Spinal cord (tissue), 10 donors: ENCODE measurements around the gene ECT2L. TPM values are rescaled to one million over a fixed set of nuclear protein-coding genes. Genes with fewer than 3 reads are reported as not detected.
"Not testable (repeated sequence)": the region's sequence is repeated elsewhere in the genome, so short reads cannot be mapped to it uniquely, and the experiment has no call there.

ENCODE experiments used
- DNase-seq, 6 donors: peaks; one replicate each; pipeline versions ENCODE4 v3.0.0 to v3.0.0-alpha.2; 2013 to 2015; ENCODE audit warnings: low spot score in 6 of 6, low read depth in 4 of 6
- H3K27ac ChIP-seq: one replicate; pipeline ENCODE4 v1.5.1; 2013; ENCODE audit warnings: low read depth, low read length, control low read depth
- H3K27me3 ChIP-seq: one replicate; pipeline ENCODE4 v1.6.1; 2013; ENCODE audit warnings: low read length; ENCODE audit not compliant: control insufficient read depth, insufficient read depth
- H3K36me3 ChIP-seq: one replicate; pipeline ENCODE4 v1.6.1; 2013; ENCODE audit warnings: low read length; ENCODE audit not compliant: control insufficient read depth, insufficient read depth
- H3K4me1 ChIP-seq: one replicate; pipeline ENCODE4 v1.6.1; 2013; ENCODE audit warnings: low read length; ENCODE audit not compliant: control insufficient read depth, insufficient read depth
- H3K4me3 ChIP-seq: one replicate; pipeline ENCODE4 v1.5.1; 2013; ENCODE audit warnings: low read depth, low read length, control low read depth
- H3K9me3 ChIP-seq: one replicate; pipeline ENCODE4 v1.6.1; 2013; ENCODE audit warnings: low read length; ENCODE audit not compliant: control insufficient read depth, insufficient read depth
- WGBS: methylation state at CpG from one replicate; pipeline ENCODE4 v1.1.5; 2013; ENCODE audit warnings: missing lambda C conversion rate; ENCODE audit not compliant: insufficient coverage; 5-methylcytosine and 5-hydroxymethylcytosine counted together
- polyA plus RNA-seq, 2 donors: library from polyadenylated mRNA; unstranded; fragments of 120-200 nt; gene quantifications; one replicate each; pipeline ENCODE4 v1.2.1, GENCODE V29; 2013; ENCODE audit not compliant: insufficient read length in 2 of 2
- total RNA-seq, 2 donors: library from RNA; depleted of rRNA in 1 of 2; stranded (reverse); fragments of 120-200 nt in 1 of 2; fragments of >200 nt in 1 of 2; gene quantifications; one replicate each; pipeline versions ENCODE4 v1.2.3 to v1.2.4, GENCODE V29; 2013 to 2014
- donor health status: healthy.

Gene ECT2L
- total and polyA plus RNA-seq, 4 donors: 0.54 to 0.99 (median 0.78) TPM

GRCh38 chr6:138912308-138912707 is 116.4 kb downstream of the ECT2L start:
- peaks cover 32% of the 10 kb centered on the region for H3K36me3 ChIP-seq
- WGBS: no CpG with 5 or more reads among the region's 3 CpGs
- no peaks in the 10 kb centered on the region for H3K9me3 ChIP-seq
- no peaks in the 10 kb centered on the region for H3K4me1 ChIP-seq
- no peaks in the 10 kb centered on the region for H3K27me3 ChIP-seq
- no peak overlapping the region for H3K4me3 ChIP-seq
- no peak for DNase-seq
- H3K27ac ChIP-seq: no peak overlapping the region

- Histone ChIP-seq H3K4me1 (no peaks in the 10 kb centered on the region), H3K9me3 (no peaks in the 10 kb centered on the region), H3K36me3 (peaks cover 24% of the 10 kb centered on the region), H3K4me3 (no peak overlapping the region), H3K27me3 (no peaks in the 10 kb centered on the region), H3K27ac (no peak overlapping the region)
- DNase-seq: no peak
- WGBS: 88% methylated on average over 1 of the region's 1 CpG
Observed at GRCh38 chr6:138914701-138915100, 118.8 kb downstream of the ECT2L start.

GRCh38 chr6:138920906-138921305 is 125.0 kb downstream of the ECT2L start:
- DNase-seq: peak in 1 of 6 donors; percentile 4
- Histone ChIP-seq H3K9me3 (no peaks in the 10 kb centered on the region), H3K27me3 (no peaks in the 10 kb centered on the region), H3K36me3 (no peaks in the 10 kb centered on the region), H3K27ac (no peak overlapping the region), H3K4me1 (no peaks in the 10 kb centered on the region), H3K4me3 (no peak overlapping the region)
- no CpG with 5 or more reads among the region's 3 CpGs for WGBS

GRCh38 chr6:138923561-138923960 is 127.7 kb downstream of the ECT2L start:
- Histone ChIP-seq H3K9me3 (no peaks in the 10 kb centered on the region), H3K36me3 (no peaks in the 10 kb centered on the region), H3K27me3 (no peaks in the 10 kb centered on the region), H3K4me1 (no peaks in the 10 kb centered on the region), H3K4me3 (no peak overlapping the region), H3K27ac (no peak overlapping the region)
- DNase-seq: no peak

GRCh38 chr6:138925806-138926205 is 129.9 kb downstream of the ECT2L start:
- Histone ChIP-seq H3K9me3 (no peaks in the 10 kb centered on the region), H3K36me3 (no peaks in the 10 kb centered on the region), H3K27me3 (no peaks in the 10 kb centered on the region), H3K4me3 (no peak overlapping the region), H3K27ac (no peak overlapping the region), H3K4me1 (no peaks in the 10 kb centered on the region)
- no CpG with 5 or more reads among the region's 2 CpGs for WGBS
- DNase-seq: no peak

GRCh38 chr6:138926579-138926978 is 130.7 kb downstream of the ECT2L start:
- Histone ChIP-seq H3K4me1 (no peaks in the 10 kb centered on the region), H3K27ac (no peak overlapping the region), H3K9me3 (no peaks in the 10 kb centered on the region), H3K36me3 (no peaks in the 10 kb centered on the region), H3K27me3 (no peaks in the 10 kb centered on the region), H3K4me3 (no peak overlapping the region)
- no peak for DNase-seq
- WGBS: no CpG with 5 or more reads among the region's 3 CpGs

GRCh38 chr6:138931660-138932059 is 135.8 kb downstream of the ECT2L start:
- no CpG with 5 or more reads among the region's 1 CpG for WGBS
- Histone ChIP-seq H3K4me3 (no peak overlapping the region), H3K27ac (no peak overlapping the region), H3K27me3 (no peaks in the 10 kb centered on the region), H3K36me3 (no peaks in the 10 kb centered on the region), H3K9me3 (no peaks in the 10 kb centered on the region), H3K4me1 (no peaks in the 10 kb centered on the region)
- no peak for DNase-seq

GRCh38 chr6:138936873-138937272 is 141.0 kb downstream of the ECT2L start:
- not testable (repeated sequence) for DNase-seq, H3K27ac ChIP-seq, H3K36me3 ChIP-seq, H3K4me3 ChIP-seq, H3K27me3 ChIP-seq, H3K9me3 ChIP-seq, H3K4me1 ChIP-seq
- WGBS: no CpG with 5 or more reads among the region's 1 CpG

DNA sequence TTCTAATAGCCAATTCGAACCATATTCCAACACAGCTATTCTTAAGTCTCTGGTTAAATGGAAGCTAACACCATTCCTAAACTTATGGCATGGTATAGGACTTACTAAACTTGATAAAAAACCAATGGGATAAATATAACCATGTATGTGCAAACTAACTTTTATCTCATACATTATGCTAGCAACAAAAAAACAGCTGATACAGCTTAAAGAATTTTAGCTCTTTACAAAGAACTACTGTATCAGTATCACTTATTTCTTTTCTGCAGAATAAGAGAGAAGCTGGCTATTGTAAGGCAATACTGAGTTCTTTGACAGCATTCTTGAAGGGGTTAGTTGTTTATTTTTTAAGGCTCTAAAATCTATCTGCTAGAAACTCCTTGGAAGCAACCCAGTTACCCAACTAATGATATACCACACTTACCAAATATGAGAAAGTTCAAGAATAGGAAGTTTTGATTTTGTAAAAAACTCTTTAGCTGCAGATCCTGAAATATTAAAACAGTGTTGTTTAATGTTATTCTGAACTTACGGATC is 147.3 kb downstream of the ECT2L start:
- peaks cover 8% of the 10 kb centered on the region for H3K36me3 ChIP-seq
- WGBS: no CpG with 5 or more reads among the region's 2 CpGs
- no peak overlapping the region for H3K27ac ChIP-seq
- H3K4me1 ChIP-seq: no peaks in the 10 kb centered on the region
- DNase-seq: no peak
- H3K4me3 ChIP-seq: no peak overlapping the region
- H3K27me3 ChIP-seq: no peaks in the 10 kb centered on the region
- H3K9me3 ChIP-seq: no peaks in the 10 kb centered on the region

DNA sequence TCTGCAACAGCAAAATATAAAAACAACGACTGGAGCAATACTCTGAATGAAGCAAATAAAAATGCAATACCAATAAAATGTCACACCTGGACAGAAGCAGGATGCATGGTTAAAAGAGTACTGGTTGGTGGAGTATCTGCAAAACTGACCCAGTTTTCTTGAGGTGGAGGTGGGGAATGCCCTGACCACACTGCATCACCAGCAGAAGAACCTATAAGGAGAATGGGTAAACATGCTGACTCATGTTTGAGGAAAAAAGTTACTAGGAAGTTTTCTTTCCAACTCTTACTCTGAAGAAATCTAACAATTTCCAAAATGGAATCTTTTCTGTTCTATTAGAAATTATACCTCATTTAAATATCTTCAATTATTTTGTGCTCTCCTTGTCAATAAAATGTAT is 148.5 kb downstream of the ECT2L start:
- Histone ChIP-seq H3K27ac (no peak overlapping the region), H3K36me3 (peaks cover 8% of the 10 kb centered on the region), H3K4me1 (no peaks in the 10 kb centered on the region), H3K27me3 (no peaks in the 10 kb centered on the region), H3K4me3 (no peak overlapping the region), H3K9me3 (no peaks in the 10 kb centered on the region)
- no CpG with 5 or more reads among the region's 1 CpG for WGBS
- no peak for DNase-seq
